ENCODE data around the gene SYTL3. TPM values are rescaled to one million over a fixed set of nuclear protein-coding genes. Genes with fewer than 3 reads are reported as not detected.

Gene SYTL3
- total RNA-seq, 1 experiment from 2014 or later: 0.86 TPM

DNA sequence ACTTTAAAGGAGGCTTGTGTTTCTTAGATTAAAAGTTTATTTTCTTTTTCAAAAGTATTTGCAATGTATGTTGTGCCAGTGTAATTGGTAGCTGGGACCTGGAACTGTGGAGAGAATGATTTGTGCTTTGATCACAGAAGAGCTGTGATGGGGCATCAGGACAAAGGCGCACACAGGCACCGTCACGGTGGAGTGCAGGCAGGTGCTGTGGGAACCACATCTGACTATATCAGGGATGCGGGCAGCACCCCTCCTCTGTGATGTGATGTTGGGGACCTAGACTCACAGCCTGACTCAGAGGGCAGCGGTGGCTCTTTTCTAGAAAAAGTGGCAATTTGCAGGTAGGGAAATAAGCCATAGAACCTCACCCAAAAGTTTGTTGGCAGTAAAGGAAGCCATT, 34.5 kb downstream of the SYTL3 start:
- Mint-ChIP-seq H3K27ac (ENCODE audit: unreplicated experiment) (no peak overlapping the region), H3K27me3 (ENCODE audit: insufficient read depth, unreplicated experiment) (no peaks in the 10 kb centered on the region), H3K9me3 (ENCODE audit: unreplicated experiment) (no peaks in the 10 kb centered on the region), H3K4me1 (ENCODE audit: low read depth, unreplicated experiment) (peaks cover 11% of the 10 kb centered on the region), H3K4me3 (ENCODE audit: unreplicated experiment) (no peak overlapping the region), H3K36me3 (ENCODE audit: insufficient read depth, unreplicated experiment) (no peaks in the 10 kb centered on the region)
- no TSS peak for BruUV-seq (replicated peaks)
- intact Hi-C loops (cut with micrococcal nuclease; ENCODE audit: unreplicated experiment): no loop called here
- H3K9me3 ChIP-seq: no peaks in the 10 kb centered on the region
- ChIA-PET CTCF (interaction anchor here (0.6 kb wide), 1 partner anchor 445 kb away, joined by 3 read pairs; no protein-coding TSS in a partner anchor), POLR2A (no interaction called here)
- no peak overlapping the region for H3K4me3 ChIP-seq (ENCODE audit: low read depth, low read length)
- TF ChIP-seq, protein P1, sequence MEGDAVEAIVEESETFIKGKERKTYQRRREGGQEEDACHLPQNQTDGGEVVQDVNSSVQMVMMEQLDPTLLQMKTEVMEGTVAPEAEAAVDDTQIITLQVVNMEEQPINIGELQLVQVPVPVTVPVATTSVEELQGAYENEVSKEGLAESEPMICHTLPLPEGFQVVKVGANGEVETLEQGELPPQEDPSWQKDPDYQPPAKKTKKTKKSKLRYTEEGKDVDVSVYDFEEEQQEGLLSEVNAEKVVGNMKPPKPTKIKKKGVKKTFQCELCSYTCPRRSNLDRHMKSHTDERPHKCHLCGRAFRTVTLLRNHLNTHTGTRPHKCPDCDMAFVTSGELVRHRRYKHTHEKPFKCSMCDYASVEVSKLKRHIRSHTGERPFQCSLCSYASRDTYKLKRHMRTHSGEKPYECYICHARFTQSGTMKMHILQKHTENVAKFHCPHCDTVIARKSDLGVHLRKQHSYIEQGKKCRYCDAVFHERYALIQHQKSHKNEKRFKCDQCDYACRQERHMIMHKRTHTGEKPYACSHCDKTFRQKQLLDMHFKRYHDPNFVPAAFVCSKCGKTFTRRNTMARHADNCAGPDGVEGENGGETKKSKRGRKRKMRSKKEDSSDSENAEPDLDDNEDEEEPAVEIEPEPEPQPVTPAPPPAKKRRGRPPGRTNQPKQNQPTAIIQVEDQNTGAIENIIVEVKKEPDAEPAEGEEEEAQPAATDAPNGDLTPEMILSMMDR (IDR thresholded peaks at IDR 0.05; ENCODE audit: insufficient read depth in 1 of 2, low read depth in 1 of 2, low read length in 1 of 2, severe bottlenecking in 1 of 2, unreplicated experiment in 1 of 2): no peak
- no peaks in the 10 kb centered on the region for H3K36me3 ChIP-seq (ENCODE audit: control insufficient read depth, insufficient read depth, low read length)
- no peaks in the 10 kb centered on the region for H3K27me3 ChIP-seq (replicated peaks; ENCODE audit: control insufficient read depth, insufficient read depth, low read length)
- no peaks in the 10 kb centered on the region for H3K4me1 ChIP-seq
- no peak for DNase-seq

GRCh38 chr6:158684745-158685324, 35.0 kb downstream of the SYTL3 start:
- POLR2A ChIA-PET: no interaction called here
- Mint-ChIP-seq H3K27ac (ENCODE audit: unreplicated experiment) (no peak overlapping the region), H3K36me3 (ENCODE audit: insufficient read depth, unreplicated experiment) (no peaks in the 10 kb centered on the region), H3K27me3 (ENCODE audit: insufficient read depth, unreplicated experiment) (no peaks in the 10 kb centered on the region), H3K4me3 (ENCODE audit: unreplicated experiment) (no peak overlapping the region), H3K9me3 (ENCODE audit: unreplicated experiment) (no peaks in the 10 kb centered on the region), H3K4me1 (ENCODE audit: low read depth, unreplicated experiment) (peaks cover 11% of the 10 kb centered on the region)
- no peak overlapping the region for H3K4me3 ChIP-seq (ENCODE audit: low read depth, low read length)
- H3K9me3 ChIP-seq: no peaks in the 10 kb centered on the region
- DNase-seq: no peak
- CTCF ChIA-PET: no interaction called here
- TF ChIP-seq, protein P1 (IDR thresholded peaks at IDR 0.05; ENCODE audit: insufficient read depth in 1 of 2, low read depth in 1 of 2, low read length in 1 of 2, severe bottlenecking in 1 of 2, unreplicated experiment in 1 of 2): no peak
- H3K36me3 ChIP-seq (ENCODE audit: control insufficient read depth, insufficient read depth, low read length): no peaks in the 10 kb centered on the region
- no peaks in the 10 kb centered on the region for H3K27me3 ChIP-seq (replicated peaks; ENCODE audit: control insufficient read depth, insufficient read depth, low read length)
- intact Hi-C loops (cut with micrococcal nuclease; ENCODE audit: unreplicated experiment): no loop called here
- no peaks in the 10 kb centered on the region for H3K4me1 ChIP-seq
- no TSS peak for BruUV-seq (replicated peaks)

DNA sequence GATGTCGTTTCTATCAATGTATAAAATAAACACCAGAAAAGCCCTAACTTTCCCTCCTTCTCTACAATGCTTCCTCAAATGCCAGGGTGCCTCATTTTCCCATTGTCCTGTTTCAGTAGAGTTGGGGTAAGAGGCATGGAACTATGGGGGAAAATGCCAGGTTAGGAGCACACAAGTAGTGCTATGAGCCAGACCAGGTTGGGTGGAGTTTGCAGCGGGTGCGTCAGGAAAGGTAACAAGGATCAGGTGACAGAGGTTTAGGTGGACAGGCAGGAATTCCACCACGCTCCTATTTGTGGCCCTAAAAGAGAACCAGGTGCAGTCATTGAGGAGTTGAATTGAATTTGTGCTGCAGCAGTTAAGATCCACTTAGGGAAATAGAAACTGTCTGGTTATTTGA, 36.5 kb downstream of the SYTL3 start:
- no peaks in the 10 kb centered on the region for H3K4me1 ChIP-seq
- H3K36me3 Mint-ChIP-seq (ENCODE audit: insufficient read depth, unreplicated experiment): no peaks in the 10 kb centered on the region
- H3K9me3 ChIP-seq: no peaks in the 10 kb centered on the region
- POLR2A ChIA-PET: no interaction called here
- intact Hi-C loops (cut with micrococcal nuclease; ENCODE audit: unreplicated experiment): no loop called here
- no TSS peak for BruUV-seq (replicated peaks)
- CTCF ChIA-PET: no interaction called here
- no peaks in the 10 kb centered on the region for H3K36me3 ChIP-seq (ENCODE audit: control insufficient read depth, insufficient read depth, low read length)
- H3K4me3 ChIP-seq (ENCODE audit: low read depth, low read length): no peak overlapping the region
- no peak for DNase-seq
- TF ChIP-seq, protein P1 (IDR thresholded peaks at IDR 0.05; ENCODE audit: insufficient read depth in 1 of 2, low read depth in 1 of 2, low read length in 1 of 2, severe bottlenecking in 1 of 2, unreplicated experiment in 1 of 2): no peak
- no peak overlapping the region for H3K4me3 Mint-ChIP-seq (ENCODE audit: unreplicated experiment)
- H3K27me3 Mint-ChIP-seq (ENCODE audit: insufficient read depth, unreplicated experiment): no peaks in the 10 kb centered on the region
- no peaks in the 10 kb centered on the region for H3K9me3 Mint-ChIP-seq (ENCODE audit: unreplicated experiment)
- H3K27ac Mint-ChIP-seq (ENCODE audit: unreplicated experiment): peak overlapping the region; percentile 3
- peaks cover 11% of the 10 kb centered on the region for H3K4me1 Mint-ChIP-seq (ENCODE audit: low read depth, unreplicated experiment)
- no peaks in the 10 kb centered on the region for H3K27me3 ChIP-seq (replicated peaks; ENCODE audit: control insufficient read depth, insufficient read depth, low read length)

All from Caco-2 (cell line).